ENCODE data around the gene CHKB. TPM values are rescaled to one million over a fixed set of nuclear protein-coding genes. Genes with fewer than 3 reads are reported as not detected.

The CHKB gene, protein sequence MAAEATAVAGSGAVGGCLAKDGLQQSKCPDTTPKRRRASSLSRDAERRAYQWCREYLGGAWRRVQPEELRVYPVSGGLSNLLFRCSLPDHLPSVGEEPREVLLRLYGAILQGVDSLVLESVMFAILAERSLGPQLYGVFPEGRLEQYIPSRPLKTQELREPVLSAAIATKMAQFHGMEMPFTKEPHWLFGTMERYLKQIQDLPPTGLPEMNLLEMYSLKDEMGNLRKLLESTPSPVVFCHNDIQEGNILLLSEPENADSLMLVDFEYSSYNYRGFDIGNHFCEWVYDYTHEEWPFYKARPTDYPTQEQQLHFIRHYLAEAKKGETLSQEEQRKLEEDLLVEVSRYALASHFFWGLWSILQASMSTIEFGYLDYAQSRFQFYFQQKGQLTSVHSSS
- 75.9 TPM for polyA plus RNA-seq (2013)

DNA sequence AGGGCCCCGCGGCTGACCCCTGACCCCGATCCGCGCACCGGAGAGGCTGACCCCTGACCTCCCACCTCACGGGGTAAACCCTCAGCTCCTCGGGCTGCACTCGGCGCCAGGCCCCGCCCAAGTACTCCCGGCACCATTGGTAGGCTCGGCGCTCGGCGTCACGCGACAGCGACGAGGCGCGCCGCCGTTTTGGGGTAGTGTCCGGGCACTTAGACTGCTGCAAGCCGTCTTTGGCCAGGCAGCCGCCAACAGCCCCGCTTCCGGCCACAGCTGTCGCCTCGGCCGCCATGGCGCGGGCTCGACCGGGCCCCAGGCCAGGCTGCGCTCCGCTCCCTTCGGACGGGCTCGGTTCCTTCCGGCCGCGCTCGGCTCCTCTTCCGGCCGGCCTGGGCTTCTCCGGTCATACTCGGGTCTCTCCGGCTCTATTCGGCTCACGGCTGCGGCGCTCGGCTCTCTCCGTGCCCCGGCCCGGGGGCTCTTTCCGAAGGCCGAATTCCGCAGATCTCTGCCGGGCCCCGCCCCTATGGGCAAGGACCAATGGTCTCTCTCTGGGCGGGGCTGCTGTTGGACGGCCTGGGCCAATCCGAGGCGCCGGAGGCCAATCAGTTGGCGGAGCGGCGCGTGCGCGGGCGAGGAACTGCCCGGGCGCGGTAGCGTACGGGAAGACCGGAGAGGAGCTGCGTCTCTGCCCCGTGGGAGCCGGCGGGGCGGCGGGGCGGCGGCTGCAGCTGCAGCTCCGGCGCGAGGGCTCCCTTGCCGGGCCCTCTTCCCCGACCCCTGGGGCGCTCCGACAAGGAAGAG is at the start of gene CHKB:
TSS of gene CHKB (minus strand) at position 357 of the 801 bp plus-strand sequence. CDS start at position 289, 68 bp downstream.
- WGBS (ENCODE audit: insufficient coverage) = 0% methylated on average over 85 of the region's 96 CpGs
- H3K27me3 ChIP-seq (replicated peaks in 2 of 5; ENCODE audit: control insufficient read depth in 4 of 5, insufficient read depth in 5 of 5, low read length in 4 of 5) = peaks cover 0 to 3% (median 0%) of the 10 kb centered on the region in 5 experiments

DNA sequence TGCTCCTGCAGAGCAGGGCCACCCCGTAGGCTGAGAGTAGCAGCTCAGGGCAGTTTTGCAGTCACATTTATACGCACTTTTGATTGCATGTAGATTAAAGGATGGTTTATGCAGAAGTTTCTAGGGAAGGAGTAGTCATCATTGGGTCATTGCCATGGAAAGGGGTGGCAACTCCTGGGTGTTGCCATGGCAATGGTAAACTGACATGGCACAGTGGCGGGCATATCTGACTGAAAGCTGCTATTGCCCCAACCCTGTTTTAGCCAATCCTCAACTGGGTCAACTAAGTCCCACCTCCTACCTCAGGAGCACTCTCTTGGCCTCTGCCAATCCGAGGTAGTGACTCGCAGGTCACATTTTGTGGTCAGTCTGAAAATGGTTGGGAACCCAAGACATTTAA is 47.7 kb upstream of the CHKB start:
- Histone ChIP-seq H3K36me3 (ENCODE audit: control insufficient read depth in 4 of 4, insufficient read depth in 4 of 4, low read length in 3 of 4) (peaks cover 0 to 6% (median 3%) of the 10 kb centered on the region in 4 experiments), H3K4me1 (ENCODE audit: control extremely low read depth in 1 of 4, control insufficient read depth in 4 of 4, insufficient read depth in 4 of 4, low read length in 3 of 4) (peaks cover 3 to 29% (median 17%) of the 10 kb centered on the region in 4 experiments), H3K27ac (ENCODE audit: insufficient read depth in 1 of 2, low read depth in 1 of 2, low read length in 2 of 2, poor library complexity in 1 of 2, severe bottlenecking in 2 of 2) (no peak overlapping the region), H3K27me3 (replicated peaks in 2 of 5; ENCODE audit: control insufficient read depth in 4 of 5, insufficient read depth in 5 of 5, low read length in 4 of 5) (no peaks in the 10 kb centered on the region), H3K9me3 (ENCODE audit: control extremely low read depth in 1 of 5, control insufficient read depth in 4 of 5, insufficient read depth in 2 of 5, low read depth in 1 of 5, low read length in 4 of 5) (no peaks in the 10 kb centered on the region), H3K4me3 (ENCODE audit: control insufficient read depth in 1 of 7, extremely low read depth in 1 of 7, insufficient read depth in 4 of 7, low read depth in 2 of 7, low read length in 6 of 7) (no peak overlapping the region)
- POLR2A ChIA-PET = interaction anchor here (1.4 to 1.5 kb wide), 2 partner anchors 8 to 42 kb away, joined by 3 to 9 read pairs; partner anchors contain the start of gene SHANK3
- DNase-seq = peak in 2 of 3 donors; percentile 27 to 47
- WGBS (ENCODE audit: insufficient coverage) = 95% methylated on average over 5 of the region's 5 CpGs
- CTCF ChIA-PET = interaction anchor here (0.6 to 2.0 kb wide), 6 partner anchors 9 to 72 kb away, joined by 3 to 7 read pairs (median 4); no protein-coding TSS in a partner anchor

More for the DNA sequence above, at the start of gene CHKB:
- Histone ChIP-seq H3K4me1 (ENCODE audit: control extremely low read depth in 1 of 4, control insufficient read depth in 4 of 4, insufficient read depth in 4 of 4, low read length in 3 of 4) (peaks cover 0 to 37% (median 23%) of the 10 kb centered on the region in 4 experiments), H3K4me3 (ENCODE audit: control insufficient read depth in 1 of 7, extremely low read depth in 1 of 7, insufficient read depth in 4 of 7, low read depth in 2 of 7, low read length in 6 of 7) (peak within 1 kb of the TSS; percentile 63 to 84 (median 79)), H3K9me3 (ENCODE audit: control extremely low read depth in 1 of 5, control insufficient read depth in 4 of 5, insufficient read depth in 2 of 5, low read depth in 1 of 5, low read length in 4 of 5) (no peaks in the 10 kb centered on the region), H3K27ac (ENCODE audit: insufficient read depth in 1 of 2, low read depth in 1 of 2, low read length in 2 of 2, poor library complexity in 1 of 2, severe bottlenecking in 2 of 2) (peak within 1 kb of the TSS; percentile 88 to 92), H3K36me3 (ENCODE audit: control insufficient read depth in 4 of 4, insufficient read depth in 4 of 4, low read length in 3 of 4) (peaks cover 0 to 27% (median 17%) of the 10 kb centered on the region in 4 experiments)
- DNase-seq = peak; percentile 95 to 98 (median 98)
- CTCF ChIA-PET = interaction anchor here (1.3 to 1.9 kb wide), 3 partner anchors 9 to 20 kb away, joined by 3 to 4 read pairs (median 4); partner anchors contain the start of gene SYCE3
- POLR2A ChIA-PET = interaction anchor here (1.0 to 1.6 kb wide), 4 partner anchors 13 to 89 kb away, joined by 3 to 8 read pairs (median 5); partner anchors contain the start of gene SYCE3

DNA sequence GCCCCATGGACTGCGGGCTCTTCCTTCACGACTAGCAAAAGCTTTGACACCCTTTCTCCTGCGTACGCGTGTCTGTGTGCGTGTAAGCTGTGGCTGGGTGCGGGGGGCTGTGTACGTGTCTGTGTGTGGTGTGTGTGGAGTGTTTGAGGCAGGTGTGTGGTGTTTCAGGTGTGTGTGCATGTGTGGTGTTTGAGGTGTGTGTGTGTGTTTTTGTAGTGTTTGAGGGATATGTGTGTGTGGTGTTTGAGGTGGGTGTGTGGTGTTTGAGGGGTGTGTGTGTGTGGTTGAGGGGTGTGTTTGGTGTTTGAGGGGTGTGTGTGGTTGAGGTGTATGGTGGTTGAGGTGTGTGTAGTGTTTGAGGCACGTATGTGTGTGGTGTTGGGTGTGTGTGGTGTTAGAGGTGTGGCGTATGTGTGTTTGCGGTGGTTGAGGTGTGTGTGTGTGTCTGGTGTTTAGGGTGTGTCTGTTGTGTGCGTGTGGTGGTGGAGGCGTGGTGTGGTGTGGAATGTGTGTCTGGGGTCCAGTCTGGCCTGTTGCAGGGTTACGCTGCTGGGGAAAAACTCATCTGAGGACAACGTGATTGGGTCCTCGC is 46.0 kb upstream of the CHKB start:
- ChIA-PET POLR2A (interaction anchor here (0.6 to 1.1 kb wide), 3 partner anchors 9 to 44 kb away, joined by 3 to 9 read pairs (median 3); partner anchors contain the start of gene SHANK3), CTCF (interaction anchor here (1.4 to 3.6 kb wide), 3 partner anchors 13 to 63 kb away, joined by 3 to 22 read pairs (median 6); no protein-coding TSS in a partner anchor)
- no peaks in the 10 kb centered on the region for H3K27me3 ChIP-seq (replicated peaks in 2 of 5; ENCODE audit: control insufficient read depth in 4 of 5, insufficient read depth in 5 of 5, low read length in 4 of 5)
- peaks cover 2 to 11% (median 6%) of the 10 kb centered on the region in 4 experiments for H3K36me3 ChIP-seq (ENCODE audit: control insufficient read depth in 4 of 4, insufficient read depth in 4 of 4, low read length in 3 of 4)
- DNase-seq = peak in 1 of 3 donors; percentile 19
- peak overlapping the region; percentile 48 to 83 (median 76) for H3K4me3 ChIP-seq (ENCODE audit: control insufficient read depth in 1 of 7, extremely low read depth in 1 of 7, insufficient read depth in 4 of 7, low read depth in 2 of 7, low read length in 6 of 7)
- H3K9me3 ChIP-seq (ENCODE audit: control extremely low read depth in 1 of 5, control insufficient read depth in 4 of 5, insufficient read depth in 2 of 5, low read depth in 1 of 5, low read length in 4 of 5) = no peaks in the 10 kb centered on the region
- peak overlapping the region; percentile 20 to 40 for H3K27ac ChIP-seq (ENCODE audit: insufficient read depth in 1 of 2, low read depth in 1 of 2, low read length in 2 of 2, poor library complexity in 1 of 2, severe bottlenecking in 2 of 2)
- peaks cover 3 to 29% (median 17%) of the 10 kb centered on the region in 4 experiments for H3K4me1 ChIP-seq (ENCODE audit: control extremely low read depth in 1 of 4, control insufficient read depth in 4 of 4, insufficient read depth in 4 of 4, low read length in 3 of 4)
- 12% methylated on average over 3 of the region's 16 CpGs for WGBS (ENCODE audit: insufficient coverage)

DNA sequence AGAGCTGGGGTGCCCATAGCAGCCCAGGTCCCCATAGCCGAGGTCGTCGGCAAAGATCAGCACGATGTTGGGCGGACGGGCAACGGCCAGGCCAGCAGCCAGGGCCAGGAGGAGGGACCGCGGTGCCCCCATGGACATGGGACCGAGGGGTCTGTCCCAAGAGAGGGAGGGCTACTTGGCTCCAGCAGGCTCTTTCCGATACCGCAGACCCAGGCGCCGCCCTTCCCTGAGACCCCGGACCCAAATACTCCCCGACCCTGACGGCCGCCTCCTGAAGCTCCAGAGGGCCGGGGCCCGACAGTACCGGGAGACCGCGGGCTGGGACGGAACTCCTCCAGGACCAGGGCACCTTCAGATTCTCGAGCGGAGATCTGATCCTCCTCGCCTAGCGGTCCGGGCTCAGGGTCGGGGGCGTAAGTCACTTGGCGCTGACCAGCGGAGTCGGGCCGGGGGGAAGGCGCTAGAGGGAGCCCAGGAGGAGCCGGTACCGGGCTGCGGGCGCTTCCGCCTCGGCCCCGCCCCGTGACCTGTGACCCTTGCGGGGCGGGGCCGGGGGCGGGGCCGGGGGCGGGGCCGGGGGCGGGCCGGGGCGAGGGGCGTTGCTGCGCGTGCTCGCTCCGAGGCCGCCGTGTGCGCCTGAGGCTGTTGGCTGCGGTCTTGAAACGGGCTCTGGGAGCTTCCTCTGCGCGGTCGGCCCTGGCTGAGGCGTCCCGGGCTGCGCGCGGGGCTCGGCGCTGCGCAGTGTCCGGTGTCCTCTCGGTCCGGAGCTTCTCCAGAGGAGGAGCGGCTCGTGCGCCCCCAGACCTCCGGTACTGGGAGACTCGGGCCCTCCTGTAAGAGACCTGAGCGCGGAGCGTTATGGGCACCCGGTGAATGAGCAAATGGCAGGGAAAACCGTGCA is 45.2 kb upstream of the CHKB start, which contains the start of gene ARSA:
TSS of gene ARSA (minus strand) at position 511 of the 901 bp plus-strand sequence. CDS start at position 138, 373 bp downstream.
- POLR2A ChIA-PET = interaction anchor here (0.6 to 1.1 kb wide), 3 partner anchors 8 to 45 kb away, joined by 3 to 9 read pairs (median 3); partner anchors contain the start of gene SHANK3
- Histone ChIP-seq H3K4me3 (ENCODE audit: control insufficient read depth in 1 of 7, extremely low read depth in 1 of 7, insufficient read depth in 4 of 7, low read depth in 2 of 7, low read length in 6 of 7) (peak within 1 kb of the TSS; percentile 58 to 83 (median 76)), H3K36me3 (ENCODE audit: control insufficient read depth in 4 of 4, insufficient read depth in 4 of 4, low read length in 3 of 4) (peaks cover 2 to 11% (median 6%) of the 10 kb centered on the region in 4 experiments), H3K27ac (ENCODE audit: insufficient read depth in 1 of 2, low read depth in 1 of 2, low read length in 2 of 2, poor library complexity in 1 of 2, severe bottlenecking in 2 of 2) (peak within 1 kb of the TSS; percentile 20 to 43), H3K4me1 (ENCODE audit: control extremely low read depth in 1 of 4, control insufficient read depth in 4 of 4, insufficient read depth in 4 of 4, low read length in 3 of 4) (peaks cover 3 to 33% (median 19%) of the 10 kb centered on the region in 4 experiments), H3K9me3 (ENCODE audit: control extremely low read depth in 1 of 5, control insufficient read depth in 4 of 5, insufficient read depth in 2 of 5, low read depth in 1 of 5, low read length in 4 of 5) (no peaks in the 10 kb centered on the region), H3K27me3 (replicated peaks in 2 of 5; ENCODE audit: control insufficient read depth in 4 of 5, insufficient read depth in 5 of 5, low read length in 4 of 5) (no peaks in the 10 kb centered on the region)
- peak; percentile 80 to 85 (median 83) for DNase-seq
- CTCF ChIA-PET = interaction anchor here (0.7 to 3.6 kb wide), 5 partner anchors 9 to 102 kb away, joined by 3 to 22 read pairs (median 5); partner anchors contain the start of gene SCO2
- 5% methylated on average over 72 of the region's 88 CpGs for WGBS (ENCODE audit: insufficient coverage)

DNA sequence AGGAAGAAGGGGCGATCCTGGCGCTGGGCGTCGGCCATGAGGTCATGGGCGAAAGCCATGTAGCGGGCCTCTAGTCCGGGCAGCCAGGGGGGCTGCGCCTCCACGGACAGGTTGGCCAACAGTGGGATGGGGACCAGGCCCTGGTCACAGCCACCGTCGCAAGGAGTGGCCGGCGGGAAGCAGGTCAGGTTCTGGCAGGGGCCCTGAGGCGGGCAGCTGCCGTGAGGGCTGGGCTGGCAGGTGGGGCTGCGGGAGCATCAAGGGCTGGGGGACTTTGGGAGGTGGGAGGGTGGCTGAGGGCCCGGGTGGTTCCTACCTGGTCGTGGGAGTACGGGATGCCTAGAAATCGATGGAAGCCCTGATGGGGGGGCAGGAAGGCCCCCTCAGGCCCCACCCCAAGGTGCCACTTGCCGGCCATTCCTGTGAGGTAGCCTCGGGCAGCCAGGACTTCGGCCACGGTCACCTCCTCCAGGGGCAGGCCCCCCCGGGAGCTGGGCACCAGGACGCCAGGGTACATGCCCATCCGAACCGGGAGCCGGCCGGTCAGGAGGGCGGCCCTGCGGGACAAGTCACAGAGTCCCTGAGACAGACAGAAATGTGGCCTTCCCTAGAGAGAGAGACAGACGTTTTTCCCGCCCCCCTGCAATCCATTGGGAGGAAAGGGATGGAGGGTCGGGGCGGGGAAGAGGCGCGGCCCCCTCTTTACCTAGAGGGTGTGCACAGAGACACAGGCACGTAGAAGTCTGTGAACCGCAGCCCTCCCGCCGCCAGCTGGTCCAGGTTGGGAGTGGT is 44.4 kb upstream of the CHKB start:
- CTCF ChIA-PET = interaction anchor here (1.1 to 3.6 kb wide), 5 partner anchors 15 to 101 kb away, joined by 3 to 22 read pairs (median 5); partner anchors contain the start of gene SCO2
- POLR2A ChIA-PET = interaction anchor here (0.6 to 1.9 kb wide), 2 partner anchors 46 to 102 kb away, joined by 3 to 10 read pairs; partner anchors contain the start of genes SCO2 and SHANK3

More for the DNA sequence above, 44.4 kb upstream of the CHKB start:
- H3K4me3 ChIP-seq (ENCODE audit: control insufficient read depth in 1 of 7, extremely low read depth in 1 of 7, insufficient read depth in 4 of 7, low read depth in 2 of 7, low read length in 6 of 7) = peak overlapping the region; percentile 54 to 83 (median 74)
- H3K27me3 ChIP-seq (replicated peaks in 2 of 5; ENCODE audit: control insufficient read depth in 4 of 5, insufficient read depth in 5 of 5, low read length in 4 of 5) = no peaks in the 10 kb centered on the region
- DNase-seq = no peak
- H3K36me3 ChIP-seq (ENCODE audit: control insufficient read depth in 4 of 4, insufficient read depth in 4 of 4, low read length in 3 of 4) = peaks cover 2 to 11% (median 6%) of the 10 kb centered on the region in 4 experiments
- H3K4me1 ChIP-seq (ENCODE audit: control extremely low read depth in 1 of 4, control insufficient read depth in 4 of 4, insufficient read depth in 4 of 4, low read length in 3 of 4) = peaks cover 3 to 41% (median 26%) of the 10 kb centered on the region in 4 experiments
- peak overlapping the region in 1 of 2 experiments; percentile 43 for H3K27ac ChIP-seq (ENCODE audit: insufficient read depth in 1 of 2, low read depth in 1 of 2, low read length in 2 of 2, poor library complexity in 1 of 2, severe bottlenecking in 2 of 2)
- 91% methylated on average over 33 of the region's 42 CpGs for WGBS (ENCODE audit: insufficient coverage)
- H3K9me3 ChIP-seq (ENCODE audit: control extremely low read depth in 1 of 5, control insufficient read depth in 4 of 5, insufficient read depth in 2 of 5, low read depth in 1 of 5, low read length in 4 of 5) = no peaks in the 10 kb centered on the region

Data from common myeloid progenitor, CD34-positive (primary cell).